Kasumi-1 (cell line): ENCODE results near the gene IRF3.

Experiments
- DNase-seq, 2 experiments: peaks; one replicate each; lab custom pipeline; 2025; lab: John Stamatoyannopoulos, UW

The IRF3 gene

GRCh38 chr19:49616532-49616931 lies 49.1 kb downstream of the IRF3 start:
- no peak for DNase-seq

GRCh38 chr19:49615861-49616260 lies 49.8 kb downstream of the IRF3 start:
- DNase-seq, result no peak

DNA sequence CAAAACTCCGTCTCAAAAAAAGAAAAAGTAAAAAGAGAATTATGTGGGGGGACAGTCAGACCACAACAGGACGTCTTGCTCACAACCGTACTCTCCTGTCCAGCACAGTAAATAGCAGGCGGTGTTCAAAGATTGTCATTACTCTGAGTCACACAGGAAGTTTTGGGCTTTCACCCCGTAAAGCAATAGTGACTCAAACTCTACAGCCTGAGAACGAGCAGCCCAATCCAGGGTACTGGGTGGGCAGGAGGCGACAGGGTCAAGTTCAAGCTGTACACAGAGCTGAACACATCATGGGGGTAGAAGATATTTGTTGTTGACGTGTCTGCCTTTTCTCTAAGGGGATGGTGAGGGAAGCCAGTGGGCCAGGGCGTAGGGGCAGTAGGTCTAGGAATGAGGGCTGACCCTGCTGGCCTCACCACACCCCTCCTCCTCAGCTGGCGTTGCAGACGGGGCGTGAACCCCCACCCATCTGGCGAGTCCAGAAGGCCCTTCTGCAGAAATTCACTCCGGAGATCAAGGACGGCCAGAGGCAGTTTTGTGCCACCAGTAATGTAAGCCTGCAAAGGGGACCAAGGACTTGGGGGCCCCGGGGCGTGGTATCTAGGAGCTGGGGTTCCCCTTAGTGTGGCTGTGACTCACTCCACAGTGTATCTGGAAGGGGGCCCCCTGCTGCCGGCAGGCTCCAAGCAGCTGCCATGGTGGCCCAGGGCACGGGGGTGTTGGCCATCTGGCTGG lies 51.4 kb downstream of the IRF3 start:
- peak in 1 of 2 experiments; percentile 4 for DNase-seq

GRCh38 chr19:49613374-49613773 lies 52.3 kb downstream of the IRF3 start:
- no peak for DNase-seq
